Measurements from ENCODE around the gene SMARCAL1. TPM values are rescaled to one million over a fixed set of nuclear protein-coding genes. Genes with fewer than 3 reads are reported as not detected.

SMARCAL1 gene
- total and polyA plus RNA-seq, 9 of the 15 experiments (the other 6 are each of a cell fraction or from before 2014, with no cell fraction given), result 8.2 to 27.9 (median 12.4) TPM

DNA sequence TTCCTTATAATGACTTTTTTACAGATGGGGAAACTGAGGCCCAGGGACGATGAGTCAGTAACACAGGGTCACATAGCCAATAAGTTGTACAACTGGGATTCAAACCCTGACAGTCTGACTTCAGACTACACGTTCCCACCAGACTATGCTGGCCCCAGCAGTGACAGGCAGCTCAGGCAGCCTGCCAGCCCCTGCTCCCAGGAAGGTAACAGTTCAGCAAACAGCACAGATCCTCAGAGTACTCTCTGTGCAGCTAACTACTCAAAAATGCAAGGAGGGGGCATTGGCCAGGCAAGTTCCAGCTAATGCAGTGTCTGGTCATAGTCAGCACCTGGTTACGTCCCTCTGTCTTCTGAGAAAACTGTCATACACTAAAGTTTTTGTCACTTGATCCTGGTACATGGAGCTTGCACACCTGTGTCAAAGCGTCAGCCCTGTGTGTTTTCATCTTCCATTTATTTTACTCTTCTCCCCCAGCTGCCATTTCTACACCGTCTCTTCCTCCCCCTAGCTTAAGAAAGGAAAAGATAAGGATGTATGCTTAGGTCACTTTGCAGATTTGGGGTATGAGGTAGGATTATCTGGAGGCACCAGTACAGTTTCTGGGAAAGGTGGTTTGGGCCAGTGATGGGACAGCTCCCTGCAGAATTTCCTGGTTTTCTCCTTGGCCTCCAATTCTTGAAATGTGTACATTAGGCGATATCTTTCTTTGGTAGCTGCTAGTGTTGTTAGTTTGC, 4.5 kb downstream of the SMARCAL1 start (continued):
- TF ChIP-seq CREB1 (IDR thresholded peaks at IDR 0.05) (peak; percentile 48; the same call in 1 of the 2 replicates), CREB1 (CRISPR knock-in tag; IDR thresholded peaks at IDR 0.05) (no peak), ATF7 (IDR thresholded peaks at IDR 0.05) (peak; percentile 89), TCF3 (CRISPR knock-in tag; IDR thresholded peaks at IDR 0.05) (peak; percentile 93), CREM (IDR thresholded peaks at IDR 0.05; ENCODE audit: low read depth) (peak; percentile 63), FOXK2 (conservative IDR thresholded peaks at IDR 0.05 in 1 of 2, IDR thresholded peaks at IDR 0.05 in 1 of 2; ENCODE audit: low read depth in 2 of 2) (peak in 1 of 2 experiments; percentile 16; a peak in 1 of 4 replicates), SMARCA4 (IDR thresholded peaks at IDR 0.05) (peak; percentile 93), LEF1 (IDR thresholded peaks at IDR 0.05) (peak; percentile 78), ZEB2 (IDR thresholded peaks at IDR 0.05) (peak; percentile 91), TEAD4 (IDR thresholded peaks at IDR 0.05; ENCODE audit: low read length) (peak; percentile 95), TEAD4 (CRISPR knock-in tag; IDR thresholded peaks at IDR 0.05; ENCODE audit: borderline replicate concordance) (no peak), HNRNPUL1 (IDR thresholded peaks at IDR 0.05; ENCODE audit: low read length) (no peak), ZNF589 (CRISPR knock-in tag; IDR thresholded peaks at IDR 0.05; ENCODE audit: low read depth) (peak; percentile 51; the same call in 1 of the 2 replicates), SMAD1 (IDR thresholded peaks at IDR 0.05; ENCODE audit: low read depth, low read length, partially characterized antibody) (peak; percentile 9), SMAD4 (CRISPR knock-in tag; conservative IDR thresholded peaks at IDR 0.05) (peak; percentile 51; the same call in 1 of the 2 replicates), FOXM1 (IDR thresholded peaks at IDR 0.05; ENCODE audit: low read depth) (peak; percentile 68), FOXM1 (CRISPR knock-in tag; IDR thresholded peaks at IDR 0.05; ENCODE audit: low read depth) (no peak), HIVEP1 (CRISPR knock-in tag; IDR thresholded peaks at IDR 0.05) (no peak), POLR3A (IDR thresholded peaks at IDR 0.05; ENCODE audit: borderline replicate concordance, extremely low read depth, insufficient read depth, insufficient read length) (no peak), MAFG (tag; conservative IDR thresholded peaks at IDR 0.05) (no peak), GATA2 (CRISPR knock-in tag; IDR thresholded peaks at IDR 0.05) (peak; percentile 76)
- TF ChIP-seq, protein P1, sequence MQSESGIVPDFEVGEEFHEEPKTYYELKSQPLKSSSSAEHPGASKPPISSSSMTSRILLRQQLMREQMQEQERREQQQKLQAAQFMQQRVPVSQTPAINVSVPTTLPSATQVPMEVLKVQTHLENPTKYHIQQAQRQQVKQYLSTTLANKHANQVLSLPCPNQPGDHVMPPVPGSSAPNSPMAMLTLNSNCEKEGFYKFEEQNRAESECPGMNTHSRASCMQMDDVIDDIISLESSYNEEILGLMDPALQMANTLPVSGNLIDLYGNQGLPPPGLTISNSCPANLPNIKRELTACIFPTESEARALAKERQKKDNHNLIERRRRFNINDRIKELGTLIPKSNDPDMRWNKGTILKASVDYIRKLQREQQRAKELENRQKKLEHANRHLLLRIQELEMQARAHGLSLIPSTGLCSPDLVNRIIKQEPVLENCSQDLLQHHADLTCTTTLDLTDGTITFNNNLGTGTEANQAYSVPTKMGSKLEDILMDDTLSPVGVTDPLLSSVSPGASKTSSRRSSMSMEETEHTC (IDR thresholded peaks at IDR 0.05), result no peak
- TF ChIP-seq, protein P2, sequence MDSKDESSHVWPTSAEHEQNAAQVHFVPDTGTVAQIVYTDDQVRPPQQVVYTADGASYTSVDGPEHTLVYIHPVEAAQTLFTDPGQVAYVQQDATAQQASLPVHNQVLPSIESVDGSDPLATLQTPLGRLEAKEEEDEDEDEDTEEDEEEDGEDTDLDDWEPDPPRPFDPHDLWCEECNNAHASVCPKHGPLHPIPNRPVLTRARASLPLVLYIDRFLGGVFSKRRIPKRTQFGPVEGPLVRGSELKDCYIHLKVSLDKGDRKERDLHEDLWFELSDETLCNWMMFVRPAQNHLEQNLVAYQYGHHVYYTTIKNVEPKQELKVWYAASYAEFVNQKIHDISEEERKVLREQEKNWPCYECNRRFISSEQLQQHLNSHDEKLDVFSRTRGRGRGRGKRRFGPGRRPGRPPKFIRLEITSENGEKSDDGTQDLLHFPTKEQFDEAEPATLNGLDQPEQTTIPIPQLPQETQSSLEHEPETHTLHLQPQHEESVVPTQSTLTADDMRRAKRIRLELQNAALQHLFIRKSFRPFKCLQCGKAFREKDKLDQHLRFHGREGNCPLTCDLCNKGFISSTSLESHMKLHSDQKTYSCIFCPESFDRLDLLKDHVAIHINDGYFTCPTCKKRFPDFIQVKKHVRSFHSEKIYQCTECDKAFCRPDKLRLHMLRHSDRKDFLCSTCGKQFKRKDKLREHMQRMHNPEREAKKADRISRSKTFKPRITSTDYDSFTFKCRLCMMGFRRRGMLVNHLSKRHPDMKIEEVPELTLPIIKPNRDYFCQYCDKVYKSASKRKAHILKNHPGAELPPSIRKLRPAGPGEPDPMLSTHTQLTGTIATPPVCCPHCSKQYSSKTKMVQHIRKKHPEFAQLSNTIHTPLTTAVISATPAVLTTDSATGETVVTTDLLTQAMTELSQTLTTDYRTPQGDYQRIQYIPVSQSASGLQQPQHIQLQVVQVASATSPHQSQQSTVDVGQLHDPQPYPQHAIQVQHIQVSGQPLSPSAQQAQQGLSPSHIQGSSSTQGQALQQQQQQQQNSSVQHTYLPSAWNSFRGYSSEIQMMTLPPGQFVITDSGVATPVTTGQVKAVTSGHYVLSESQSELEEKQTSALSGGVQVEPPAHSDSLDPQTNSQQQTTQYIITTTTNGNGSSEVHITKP (IDR thresholded peaks at IDR 0.05; ENCODE audit: partially characterized antibody), result peak; percentile 56
- TF ChIP-seq, protein P3, sequence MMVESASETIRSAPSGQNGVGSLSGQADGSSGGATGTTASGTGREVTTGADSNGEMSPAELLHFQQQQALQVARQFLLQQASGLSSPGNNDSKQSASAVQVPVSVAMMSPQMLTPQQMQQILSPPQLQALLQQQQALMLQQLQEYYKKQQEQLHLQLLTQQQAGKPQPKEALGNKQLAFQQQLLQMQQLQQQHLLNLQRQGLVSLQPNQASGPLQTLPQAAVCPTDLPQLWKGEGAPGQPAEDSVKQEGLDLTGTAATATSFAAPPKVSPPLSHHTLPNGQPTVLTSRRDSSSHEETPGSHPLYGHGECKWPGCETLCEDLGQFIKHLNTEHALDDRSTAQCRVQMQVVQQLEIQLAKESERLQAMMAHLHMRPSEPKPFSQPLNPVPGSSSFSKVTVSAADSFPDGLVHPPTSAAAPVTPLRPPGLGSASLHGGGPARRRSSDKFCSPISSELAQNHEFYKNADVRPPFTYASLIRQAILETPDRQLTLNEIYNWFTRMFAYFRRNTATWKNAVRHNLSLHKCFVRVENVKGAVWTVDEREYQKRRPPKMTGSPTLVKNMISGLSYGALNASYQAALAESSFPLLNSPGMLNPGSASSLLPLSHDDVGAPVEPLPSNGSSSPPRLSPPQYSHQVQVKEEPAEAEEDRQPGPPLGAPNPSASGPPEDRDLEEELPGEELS (CRISPR knock-in tag; IDR thresholded peaks at IDR 0.05; ENCODE audit: borderline replicate concordance), result no peak

All from K562 (cell line).